Suprapubic skin (tissue), 3 donors: Measurements from ENCODE around the gene ZNF280A.

Source experiments
- EP300 ChIP-seq: sonication (generic); formaldehyde crosslinking; IDR thresholded peaks from one replicate; pipeline ENCODE4 v1.6.1; 2017; ENCODE audit warnings: antibody characterized with exemption
- TF ChIP-seq, protein P1 (sequence below), 2 donors: fragments of 200-600 bp in 1 of 2; fragments of 450-650 bp in 1 of 2; sonication (generic) in 1 of 2; IDR thresholded peaks; one replicate each; pipeline ENCODE4 v1.5.1; 2016 to 2019; ENCODE audit warnings: antibody characterized with exemption in 2 of 2, mild to moderate bottlenecking in 1 of 2, moderate library complexity in 1 of 2

DNA sequence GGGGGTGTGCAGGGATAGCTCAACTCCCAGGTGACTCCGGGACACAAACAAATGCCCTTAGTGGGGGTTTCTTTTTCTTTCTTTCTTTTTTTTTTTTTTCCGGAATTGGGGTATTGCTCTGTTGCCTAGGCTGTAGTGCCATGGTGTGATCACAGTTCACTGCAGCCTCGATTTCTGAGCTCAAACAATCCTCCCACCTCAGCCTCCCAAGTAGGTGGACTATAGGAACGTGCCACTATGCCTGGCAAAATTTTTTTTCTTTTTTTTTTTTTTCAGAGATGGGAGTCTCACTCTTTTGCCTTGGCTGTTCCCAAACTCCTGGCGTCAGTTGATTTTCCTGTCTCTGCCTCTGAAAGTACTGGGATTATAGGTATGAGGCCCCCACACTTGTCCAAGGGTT is 13.8 kb upstream of the ZNF280A start:
- TF ChIP-seq, protein P1, sequence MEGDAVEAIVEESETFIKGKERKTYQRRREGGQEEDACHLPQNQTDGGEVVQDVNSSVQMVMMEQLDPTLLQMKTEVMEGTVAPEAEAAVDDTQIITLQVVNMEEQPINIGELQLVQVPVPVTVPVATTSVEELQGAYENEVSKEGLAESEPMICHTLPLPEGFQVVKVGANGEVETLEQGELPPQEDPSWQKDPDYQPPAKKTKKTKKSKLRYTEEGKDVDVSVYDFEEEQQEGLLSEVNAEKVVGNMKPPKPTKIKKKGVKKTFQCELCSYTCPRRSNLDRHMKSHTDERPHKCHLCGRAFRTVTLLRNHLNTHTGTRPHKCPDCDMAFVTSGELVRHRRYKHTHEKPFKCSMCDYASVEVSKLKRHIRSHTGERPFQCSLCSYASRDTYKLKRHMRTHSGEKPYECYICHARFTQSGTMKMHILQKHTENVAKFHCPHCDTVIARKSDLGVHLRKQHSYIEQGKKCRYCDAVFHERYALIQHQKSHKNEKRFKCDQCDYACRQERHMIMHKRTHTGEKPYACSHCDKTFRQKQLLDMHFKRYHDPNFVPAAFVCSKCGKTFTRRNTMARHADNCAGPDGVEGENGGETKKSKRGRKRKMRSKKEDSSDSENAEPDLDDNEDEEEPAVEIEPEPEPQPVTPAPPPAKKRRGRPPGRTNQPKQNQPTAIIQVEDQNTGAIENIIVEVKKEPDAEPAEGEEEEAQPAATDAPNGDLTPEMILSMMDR (IDR thresholded peaks at IDR 0.05) = no peak
- no peak for TF ChIP-seq EP300
